Peyer's patch (tissue), 4 donors: ENCODE measurements around the gene KRT39.

Source experiments
- CTCF ChIP-seq, 6 experiments: fragments of 450-650 bp in 4 of 6; fragments of 200-600 bp in 2 of 6; sonication (generic) in 1 of 6; IDR thresholded peaks; one replicate each; pipeline ENCODE4 v1.5.1; 2017 to 2019; ENCODE audit warnings: antibody characterized with exemption in 6 of 6, mild to moderate bottlenecking in 3 of 6, moderate library complexity in 1 of 6
- POLR2A ChIP-seq, 2 donors: fragments of 450-650 bp; IDR thresholded peaks; one replicate each; pipeline ENCODE4 v1.5.1; 2017; ENCODE audit warnings: antibody characterized with exemption in 2 of 2, mild to moderate bottlenecking in 2 of 2, moderate library complexity in 2 of 2

DNA sequence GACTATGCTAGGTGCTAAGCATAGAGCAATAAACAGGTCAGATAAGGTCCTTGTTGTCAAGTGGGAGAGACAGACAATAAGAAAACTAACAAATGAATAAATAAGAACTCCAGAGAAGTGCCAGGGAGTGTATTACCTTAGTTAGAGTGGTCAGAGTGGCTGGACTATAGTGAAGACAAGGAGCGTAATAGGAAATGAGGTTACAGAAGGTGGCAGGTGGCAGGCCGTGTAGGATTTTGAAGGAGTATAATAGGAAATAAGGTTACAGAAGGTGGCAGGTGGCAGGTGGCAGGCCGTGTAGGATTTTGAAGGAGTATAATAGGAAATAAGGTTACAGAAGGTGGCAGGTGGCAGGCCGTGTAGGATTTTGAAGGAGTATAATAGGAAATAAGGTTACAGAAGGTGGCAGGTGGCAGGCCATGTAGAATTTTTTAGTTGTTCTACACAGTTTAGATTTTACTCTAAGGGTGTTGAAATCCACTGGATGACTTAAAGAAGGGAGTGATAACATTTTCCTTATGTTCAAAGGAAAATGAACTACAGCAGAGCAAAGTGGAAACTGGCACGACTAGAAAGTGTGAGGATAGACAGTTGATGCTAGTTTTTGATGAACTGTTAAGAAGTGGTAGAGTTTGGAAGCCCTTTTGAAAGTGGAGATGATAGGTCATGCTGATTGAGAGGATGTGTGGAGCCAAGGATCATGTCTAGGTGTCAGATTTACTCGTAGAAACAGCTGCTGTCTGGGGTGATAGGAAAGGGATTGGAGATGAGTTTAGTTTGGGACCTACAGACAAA, 45.8 kb upstream of the KRT39 start:
- TF ChIP-seq CTCF (IDR thresholded peaks at IDR 0.05) (no peak), POLR2A (IDR thresholded peaks at IDR 0.05) (no peak)
